Loucy (cell line): ENCODE data around the gene NDUFAF3.

ENCODE experiments used
- H2AFZ ChIP-seq: fragments of 200-600 bp; sonication (generic); 2 replicates; pipeline ENCODE4 v1.6.0; 2016; ENCODE audit warnings: antibody characterized with exemption, mild to moderate bottlenecking, low read length, moderate library complexity
- H3F3A ChIP-seq: fragments of 200-600 bp; 2 replicates; pipeline ENCODE4 v1.6.0; 2016; ENCODE audit warnings: antibody characterized with exemption, low read depth, mild to moderate bottlenecking
- H3K27me3 ChIP-seq: fragments of 200-600 bp; sonication (generic); 2 replicates; pipeline ENCODE4 v1.6.1; 2014; ENCODE audit warnings: low read length, mild to moderate bottlenecking; ENCODE audit not compliant: insufficient read depth, poor library complexity, severe bottlenecking
- H3K36me3 ChIP-seq: fragments of 200-600 bp; sonication (generic); 2 replicates; pipeline ENCODE4 v1.6.1; 2016; ENCODE audit warnings: low read length; ENCODE audit not compliant: insufficient read depth
- H3K4me1 ChIP-seq: fragments of 200-600 bp; sonication (generic); 2 replicates; pipeline ENCODE4 v1.5.1; 2014; ENCODE audit warnings: low read length, mild to moderate bottlenecking; ENCODE audit not compliant: insufficient read depth, poor library complexity, severe bottlenecking
- H3K4me2 ChIP-seq: fragments of 200-600 bp; sonication (generic); 2 replicates; pipeline ENCODE4 v1.6.0; 2014; ENCODE audit warnings: antibody characterized with exemption, low read length, low read depth, mild to moderate bottlenecking; ENCODE audit not compliant: poor library complexity, severe bottlenecking
- H3K4me3 ChIP-seq: fragments of 200-600 bp; sonication (generic); 2 replicates; pipeline ENCODE4 v1.5.1; 2014; ENCODE audit warnings: low read length, mild to moderate bottlenecking, mixed read lengths; ENCODE audit not compliant: poor library complexity, severe bottlenecking
- H3K79me2 ChIP-seq: fragments of 200-600 bp; sonication (generic); 2 replicates; pipeline ENCODE4 v1.6.1; 2014; ENCODE audit warnings: low read length; ENCODE audit not compliant: insufficient read depth
- H3K9ac ChIP-seq: fragments of 200-600 bp; sonication (generic); 2 replicates; pipeline ENCODE4 v1.6.0; 2014; ENCODE audit warnings: mild to moderate bottlenecking, low read depth, low read length, moderate library complexity; ENCODE audit not compliant: poor library complexity, severe bottlenecking
- H3K9me2 ChIP-seq: fragments of 200-600 bp; sonication (generic); replicated peaks from 2 replicates; pipeline ENCODE4 v1.6.1; 2016; ENCODE audit warnings: low read depth, low read length, mixed read lengths
- H3K9me3 ChIP-seq: fragments of 200-600 bp; sonication (generic); 2 replicates; pipeline ENCODE4 v1.6.1; 2014; ENCODE audit warnings: mild to moderate bottlenecking, antibody characterized with exemption, low read length, low read depth; ENCODE audit not compliant: insufficient read depth
- H4K20me1 ChIP-seq: fragments of 200-600 bp; sonication (generic); 2 replicates; pipeline ENCODE4 v1.6.0; 2014; ENCODE audit warnings: antibody characterized with exemption, low read length, mild to moderate bottlenecking; ENCODE audit not compliant: insufficient read depth, poor library complexity, severe bottlenecking
- EZH2phosphoT487 ChIP-seq: fragments of 200-600 bp; IDR thresholded peaks from 2 replicates; pipeline ENCODE4 v1.6.1; 2018; ENCODE audit warnings: antibody characterized with exemption, mild to moderate bottlenecking, moderate library complexity, borderline replicate concordance
- TF ChIP-seq, protein P1 (sequence below): fragments of 200-600 bp; sonication (generic); conservative IDR thresholded peaks from 2 replicates; pipeline ENCODE4 v1.5.1; 2014; ENCODE audit warnings: mild to moderate bottlenecking, antibody characterized with exemption, low read length

NDUFAF3 gene

GRCh38 chr3:48989126-48989795 lies 32.7 kb upstream of the NDUFAF3 start:
- peak overlapping the region; percentile 84 for H3K4me2 ChIP-seq
- H2AFZ ChIP-seq = peak overlapping the region; percentile 75
- H3K9ac ChIP-seq = peak overlapping the region; percentile 75
- H3K27me3 ChIP-seq = no peaks in the 10 kb centered on the region
- H4K20me1 ChIP-seq = no peaks in the 10 kb centered on the region
- H3K79me2 ChIP-seq = peaks cover 23% of the 10 kb centered on the region
- TF ChIP-seq EZH2phosphoT487 = no peak
- TF ChIP-seq, protein P1, sequence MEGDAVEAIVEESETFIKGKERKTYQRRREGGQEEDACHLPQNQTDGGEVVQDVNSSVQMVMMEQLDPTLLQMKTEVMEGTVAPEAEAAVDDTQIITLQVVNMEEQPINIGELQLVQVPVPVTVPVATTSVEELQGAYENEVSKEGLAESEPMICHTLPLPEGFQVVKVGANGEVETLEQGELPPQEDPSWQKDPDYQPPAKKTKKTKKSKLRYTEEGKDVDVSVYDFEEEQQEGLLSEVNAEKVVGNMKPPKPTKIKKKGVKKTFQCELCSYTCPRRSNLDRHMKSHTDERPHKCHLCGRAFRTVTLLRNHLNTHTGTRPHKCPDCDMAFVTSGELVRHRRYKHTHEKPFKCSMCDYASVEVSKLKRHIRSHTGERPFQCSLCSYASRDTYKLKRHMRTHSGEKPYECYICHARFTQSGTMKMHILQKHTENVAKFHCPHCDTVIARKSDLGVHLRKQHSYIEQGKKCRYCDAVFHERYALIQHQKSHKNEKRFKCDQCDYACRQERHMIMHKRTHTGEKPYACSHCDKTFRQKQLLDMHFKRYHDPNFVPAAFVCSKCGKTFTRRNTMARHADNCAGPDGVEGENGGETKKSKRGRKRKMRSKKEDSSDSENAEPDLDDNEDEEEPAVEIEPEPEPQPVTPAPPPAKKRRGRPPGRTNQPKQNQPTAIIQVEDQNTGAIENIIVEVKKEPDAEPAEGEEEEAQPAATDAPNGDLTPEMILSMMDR = no peak
- peak overlapping the region; percentile 76 for H3K4me3 ChIP-seq
- H3K36me3 ChIP-seq = peaks cover 10% of the 10 kb centered on the region; the same call in 1 of the 2 replicates
- no peaks in the 10 kb centered on the region for H3K9me3 ChIP-seq
- H3F3A ChIP-seq = no peaks in the 10 kb centered on the region
- no peaks in the 10 kb centered on the region for H3K9me2 ChIP-seq
- no peaks in the 10 kb centered on the region for H3K4me1 ChIP-seq

GRCh38 chr3:48989796-48990635 lies 31.9 kb upstream of the NDUFAF3 start, which contains the start of gene P4HTM:
Gene P4HTM, plus strand, starts transcription at chr3:48990241. Its CDS starts 16 bp downstream, at chr3:48990257.
- Histone ChIP-seq H3K4me3 (peak within 1 kb of the TSS; percentile 76), H3F3A (no peaks in the 10 kb centered on the region), H4K20me1 (no peaks in the 10 kb centered on the region), H3K27me3 (no peaks in the 10 kb centered on the region), H3K4me1 (no peaks in the 10 kb centered on the region), H3K36me3 (peaks cover 3% of the 10 kb centered on the region; the same call in 1 of the 2 replicates), H2AFZ (peak within 1 kb of the TSS; percentile 75), H3K79me2 (peaks cover 23% of the 10 kb centered on the region), H3K9me3 (no peaks in the 10 kb centered on the region), H3K9ac (peak within 1 kb of the TSS; percentile 75), H3K9me2 (no peaks in the 10 kb centered on the region), H3K4me2 (peak within 1 kb of the TSS; percentile 84)
- TF ChIP-seq EZH2phosphoT487 = no peak
- TF ChIP-seq, protein P1 = no peak; the same call in 1 of the 2 replicates

- Histone ChIP-seq H2AFZ (peak overlapping the region; percentile 48), H4K20me1 (no peaks in the 10 kb centered on the region), H3K36me3 (no peaks in the 10 kb centered on the region), H3K27me3 (no peaks in the 10 kb centered on the region), H3K79me2 (peaks cover 23% of the 10 kb centered on the region), H3K9me2 (no peaks in the 10 kb centered on the region), H3K4me1 (no peaks in the 10 kb centered on the region), H3K4me2 (peak overlapping the region; percentile 78), H3K9ac (peak overlapping the region; percentile 75), H3K4me3 (peak overlapping the region; percentile 76), H3K9me3 (no peaks in the 10 kb centered on the region), H3F3A (no peaks in the 10 kb centered on the region)
- TF ChIP-seq, protein P1 = no peak
- TF ChIP-seq EZH2phosphoT487 = no peak
Observed at GRCh38 chr3:48990636-48991469, 31.1 kb upstream of the NDUFAF3 start.
